Measurements from ENCODE around the gene CCDC8.
"Not testable (repeated sequence)": the region's sequence is repeated elsewhere in the genome, so short reads cannot be mapped to it uniquely, and the experiment has no call there.

Gene CCDC8

DNA sequence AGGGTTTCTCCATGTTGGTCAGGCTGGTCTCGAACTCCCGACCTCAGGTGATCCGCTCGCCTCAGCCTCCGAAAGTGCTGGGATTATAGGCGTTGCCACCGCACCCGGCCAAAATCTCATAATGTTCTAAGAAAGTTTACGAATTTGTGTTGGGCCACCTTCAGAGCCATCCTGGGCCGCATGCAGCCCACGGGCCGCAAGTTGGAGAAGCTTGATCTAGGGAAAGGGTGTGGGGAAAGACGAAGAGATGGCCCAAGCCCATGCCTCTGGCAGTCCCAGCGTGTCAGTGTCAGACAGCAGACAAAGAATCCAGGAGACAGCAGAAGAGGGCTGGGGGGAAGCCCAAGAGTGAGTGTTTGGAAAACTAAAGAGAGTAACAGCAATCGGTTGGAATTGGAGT, 32.7 kb upstream of the CCDC8 start:
- ATAC-seq (ENCODE audit: insufficient read depth, low read depth), result no peak
- TF ChIP-seq EZH2 (IDR thresholded peaks at IDR 0.05; ENCODE audit: borderline replicate concordance, low read depth, low read length, severe bottlenecking), result no peak
- TF ChIP-seq, protein P1, sequence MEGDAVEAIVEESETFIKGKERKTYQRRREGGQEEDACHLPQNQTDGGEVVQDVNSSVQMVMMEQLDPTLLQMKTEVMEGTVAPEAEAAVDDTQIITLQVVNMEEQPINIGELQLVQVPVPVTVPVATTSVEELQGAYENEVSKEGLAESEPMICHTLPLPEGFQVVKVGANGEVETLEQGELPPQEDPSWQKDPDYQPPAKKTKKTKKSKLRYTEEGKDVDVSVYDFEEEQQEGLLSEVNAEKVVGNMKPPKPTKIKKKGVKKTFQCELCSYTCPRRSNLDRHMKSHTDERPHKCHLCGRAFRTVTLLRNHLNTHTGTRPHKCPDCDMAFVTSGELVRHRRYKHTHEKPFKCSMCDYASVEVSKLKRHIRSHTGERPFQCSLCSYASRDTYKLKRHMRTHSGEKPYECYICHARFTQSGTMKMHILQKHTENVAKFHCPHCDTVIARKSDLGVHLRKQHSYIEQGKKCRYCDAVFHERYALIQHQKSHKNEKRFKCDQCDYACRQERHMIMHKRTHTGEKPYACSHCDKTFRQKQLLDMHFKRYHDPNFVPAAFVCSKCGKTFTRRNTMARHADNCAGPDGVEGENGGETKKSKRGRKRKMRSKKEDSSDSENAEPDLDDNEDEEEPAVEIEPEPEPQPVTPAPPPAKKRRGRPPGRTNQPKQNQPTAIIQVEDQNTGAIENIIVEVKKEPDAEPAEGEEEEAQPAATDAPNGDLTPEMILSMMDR (IDR thresholded peaks at IDR 0.05; ENCODE audit: borderline replicate concordance, extremely low read depth, low read length, poor library complexity, severe bottlenecking), result no peak

DNA sequence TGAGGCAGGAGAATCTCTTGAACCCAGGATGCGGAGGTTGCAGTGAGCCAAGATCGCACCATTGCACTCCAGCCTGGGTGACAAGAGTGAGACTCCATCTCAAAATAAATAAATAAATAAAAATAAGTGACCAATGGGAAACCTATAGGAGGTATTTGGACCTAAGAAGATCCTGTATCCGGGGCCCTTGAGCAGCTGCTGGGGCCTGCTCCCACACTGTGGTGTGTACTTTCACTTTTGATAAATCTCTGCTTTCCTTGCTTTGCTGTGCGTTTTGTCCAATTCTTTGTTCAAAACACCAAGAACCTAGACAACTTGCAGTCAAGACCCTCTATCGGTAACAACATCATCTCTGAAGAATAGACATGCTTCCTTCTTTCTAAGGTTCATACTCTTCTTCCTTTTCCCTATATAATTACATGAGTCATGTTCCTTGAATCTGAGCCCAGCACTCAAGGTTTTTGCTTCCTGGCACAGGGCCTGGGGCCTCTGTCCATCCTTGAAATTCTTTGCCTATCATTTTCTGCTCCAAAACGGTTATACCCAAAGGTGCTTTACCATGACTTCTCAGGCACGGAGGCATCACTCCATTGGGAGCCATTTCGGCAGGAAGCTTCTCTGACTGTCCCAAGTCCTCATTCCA, 29.6 kb upstream of the CCDC8 start:
- Histone ChIP-seq H3K36me3 (ENCODE audit: insufficient read depth, low read length) (no peaks in the 10 kb centered on the region), H3K4me3 (ENCODE audit: low read depth in 1 of 2, low read length in 2 of 2) (no peak overlapping the region), H3K9ac (ENCODE audit: low read depth, low read length) (no peak overlapping the region), H3K27me3 (ENCODE audit: insufficient read depth, low read length, poor library complexity) (no peaks in the 10 kb centered on the region), H3K79me2 (ENCODE audit: insufficient read depth, low read length) (no peaks in the 10 kb centered on the region), H3K9me3 (ENCODE audit: insufficient read depth, low read length, severe bottlenecking) (no peaks in the 10 kb centered on the region), H3K27ac (ENCODE audit: low read length) (no peak overlapping the region), H3K4me1 (ENCODE audit: insufficient read depth, low read length) (no peaks in the 10 kb centered on the region), H4K20me1 (ENCODE audit: insufficient read depth, low read length) (no peaks in the 10 kb centered on the region), H2AFZ (ENCODE audit: low read depth, low read length) (no peak overlapping the region), H3K4me2 (ENCODE audit: insufficient read depth, low read length) (no peak overlapping the region)
- DNase-seq (no peak), ATAC-seq (ENCODE audit: insufficient read depth, low read depth) (no peak)
- TF ChIP-seq, protein P1 (IDR thresholded peaks at IDR 0.05; ENCODE audit: borderline replicate concordance, extremely low read depth, low read length, poor library complexity, severe bottlenecking), result no peak
- no peak for TF ChIP-seq EZH2 (IDR thresholded peaks at IDR 0.05; ENCODE audit: borderline replicate concordance, low read depth, low read length, severe bottlenecking)

More for the DNA sequence above, 32.7 kb upstream of the CCDC8 start:
- no peak for DNase-seq
- Histone ChIP-seq H3K36me3 (ENCODE audit: insufficient read depth, low read length) (no peaks in the 10 kb centered on the region), H3K27me3 (ENCODE audit: insufficient read depth, low read length, poor library complexity) (no peaks in the 10 kb centered on the region), H3K4me2 (ENCODE audit: insufficient read depth, low read length) (no peak overlapping the region), H3K4me1 (ENCODE audit: insufficient read depth, low read length) (no peaks in the 10 kb centered on the region), H3K27ac (ENCODE audit: low read length) (no peak overlapping the region), H3K79me2 (ENCODE audit: insufficient read depth, low read length) (no peaks in the 10 kb centered on the region), H3K9ac (ENCODE audit: low read depth, low read length) (no peak overlapping the region), H4K20me1 (ENCODE audit: insufficient read depth, low read length) (no peaks in the 10 kb centered on the region), H3K4me3 (ENCODE audit: low read depth in 1 of 2, low read length in 2 of 2) (no peak overlapping the region), H3K9me3 (ENCODE audit: insufficient read depth, low read length, severe bottlenecking) (no peaks in the 10 kb centered on the region), H2AFZ (ENCODE audit: low read depth, low read length) (no peak overlapping the region)

DNA sequence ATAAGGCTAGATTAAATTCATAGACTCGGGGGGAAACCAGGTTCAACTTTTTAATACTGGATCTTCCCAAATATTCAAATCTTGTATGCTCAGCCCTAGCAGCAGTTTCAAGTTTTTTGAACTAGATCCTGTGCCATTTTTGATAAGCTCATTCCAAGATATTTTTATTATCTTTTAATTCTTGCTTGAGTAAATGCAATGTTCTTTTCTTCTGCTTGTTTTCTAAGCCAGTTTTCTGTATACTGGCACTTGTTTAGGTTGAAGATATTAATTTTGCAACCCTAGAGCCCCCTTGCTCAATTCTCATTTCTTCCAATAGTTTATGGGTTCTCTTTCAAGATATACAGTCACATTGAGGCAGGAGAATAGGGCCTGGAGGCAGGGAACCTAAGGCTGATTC, 28.5 kb upstream of the CCDC8 start:
- Histone ChIP-seq H3K27me3 (ENCODE audit: insufficient read depth, low read length, poor library complexity) (no peaks in the 10 kb centered on the region), H3K4me1 (ENCODE audit: insufficient read depth, low read length) (no peaks in the 10 kb centered on the region), H3K4me3 (ENCODE audit: low read depth in 1 of 2, low read length in 2 of 2) (no peak overlapping the region), H3K27ac (ENCODE audit: low read length) (no peak overlapping the region), H3K9ac (ENCODE audit: low read depth, low read length) (no peak overlapping the region), H3K9me3 (ENCODE audit: insufficient read depth, low read length, severe bottlenecking) (no peaks in the 10 kb centered on the region), H2AFZ (ENCODE audit: low read depth, low read length) (no peak overlapping the region), H3K4me2 (ENCODE audit: insufficient read depth, low read length) (no peak overlapping the region), H4K20me1 (ENCODE audit: insufficient read depth, low read length) (no peaks in the 10 kb centered on the region), H3K79me2 (ENCODE audit: insufficient read depth, low read length) (no peaks in the 10 kb centered on the region), H3K36me3 (ENCODE audit: insufficient read depth, low read length) (no peaks in the 10 kb centered on the region)
- ATAC-seq (ENCODE audit: insufficient read depth, low read depth) (no peak), DNase-seq (no peak)
- TF ChIP-seq, protein P1 (IDR thresholded peaks at IDR 0.05; ENCODE audit: borderline replicate concordance, extremely low read depth, low read length, poor library complexity, severe bottlenecking), result no peak

DNA sequence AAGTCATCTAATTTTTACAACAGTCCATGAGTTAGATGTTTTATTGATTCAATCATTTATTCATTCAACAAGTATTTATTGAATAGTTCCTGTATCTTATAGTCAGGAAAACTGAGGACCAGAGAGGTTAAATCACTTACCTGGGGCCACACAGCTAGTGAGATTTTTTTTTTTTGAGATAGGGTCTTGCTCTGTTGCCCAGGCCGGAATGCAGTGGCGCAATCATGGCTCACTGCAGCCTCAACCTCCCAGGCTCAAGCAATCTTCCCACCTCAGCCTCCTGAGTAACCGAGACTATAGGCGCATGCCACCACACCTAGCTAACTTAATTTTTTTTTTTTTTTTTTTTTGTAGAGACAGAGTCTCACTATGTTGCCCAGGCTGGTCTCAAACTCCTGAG, 22.3 kb upstream of the CCDC8 start:
- not testable (repeated sequence) for ATAC-seq (ENCODE audit: insufficient read depth, low read depth); H3K79me2 ChIP-seq (ENCODE audit: insufficient read depth, low read length); H3K36me3 ChIP-seq (ENCODE audit: insufficient read depth, low read length); H4K20me1 ChIP-seq (ENCODE audit: insufficient read depth, low read length); H3K27ac ChIP-seq (ENCODE audit: low read length); H3K4me2 ChIP-seq (ENCODE audit: insufficient read depth, low read length); H3K27me3 ChIP-seq (ENCODE audit: insufficient read depth, low read length, poor library complexity); H3K9me3 ChIP-seq (ENCODE audit: insufficient read depth, low read length, severe bottlenecking); H3K4me3 ChIP-seq (ENCODE audit: low read depth in 1 of 2, low read length in 2 of 2); DNase-seq; H2AFZ ChIP-seq (ENCODE audit: low read depth, low read length); H3K9ac ChIP-seq (ENCODE audit: low read depth, low read length); H3K4me1 ChIP-seq (ENCODE audit: insufficient read depth, low read length)

Data from DND-41 (cell line).